H9 (cell line): ENCODE data around the gene ITGA2. TPM values are rescaled to one million over a fixed set of nuclear protein-coding genes. Genes with fewer than 3 reads are reported as not detected.

Experiments
- DNase-seq: peaks from one replicate; pipeline ENCODE4 v3.0.0-alpha.2; 2017
- H2AFZ ChIP-seq: one replicate; pipeline ENCODE4 v1.6.1; 2013; ENCODE audit warnings: mild to moderate bottlenecking, low read length, control low read depth, moderate library complexity
- H2AK5ac ChIP-seq: 2 replicates; pipeline ENCODE4 v1.6.1; 2013; ENCODE audit warnings: low read length, control low read depth, mixed read lengths; ENCODE audit not compliant: insufficient read length
- H2BK120ac ChIP-seq: one replicate; pipeline ENCODE4 v1.6.1; 2013; ENCODE audit warnings: low read depth, mild to moderate bottlenecking, low read length, control low read depth, inconsistent platforms; ENCODE audit not compliant: poor library complexity, severe bottlenecking
- H2BK12ac ChIP-seq: 2 replicates; pipeline ENCODE4 v1.6.1; 2013; ENCODE audit warnings: low read length, control low read depth, mixed read lengths, low read depth; ENCODE audit not compliant: insufficient read length
- H2BK15ac ChIP-seq: 2 replicates; pipeline ENCODE4 v1.6.1; 2013; ENCODE audit warnings: low read depth, low read length, control low read depth
- H2BK20ac ChIP-seq: one replicate; pipeline ENCODE4 v1.6.1; 2013; ENCODE audit warnings: low read depth, mild to moderate bottlenecking, low read length, control low read depth, inconsistent platforms; ENCODE audit not compliant: poor library complexity, severe bottlenecking
- H2BK5ac ChIP-seq: 2 replicates; pipeline ENCODE4 v1.6.1; 2013; ENCODE audit warnings: low read length, control low read depth, mixed read lengths; ENCODE audit not compliant: insufficient read length
- H3K14ac ChIP-seq: 2 replicates; pipeline ENCODE4 v1.6.1; 2013; ENCODE audit warnings: low read length, control low read depth; ENCODE audit not compliant: insufficient read depth
- H3K18ac ChIP-seq: 2 replicates; pipeline ENCODE4 v1.6.1; 2013; ENCODE audit warnings: low read depth, mild to moderate bottlenecking, mixed read lengths, low read length, control low read depth; ENCODE audit not compliant: insufficient read length
- H3K23ac ChIP-seq: 2 replicates; pipeline ENCODE4 v1.6.1; 2013; ENCODE audit warnings: low read length, control low read depth, mixed read lengths, low read depth; ENCODE audit not compliant: insufficient read length
- H3K23me2 ChIP-seq: 2 replicates; pipeline ENCODE4 v1.6.1; 2013; ENCODE audit warnings: low read depth, mild to moderate bottlenecking, mixed read lengths, low read length, control low read depth; ENCODE audit not compliant: insufficient read length, poor library complexity, severe bottlenecking
- H3K27ac ChIP-seq: 2 replicates; pipeline ENCODE4 v1.5.1; 2013; ENCODE audit warnings: low read length, control low read depth, mixed read lengths, low read depth; ENCODE audit not compliant: insufficient read length
- H3K27me3 ChIP-seq: 2 replicates; pipeline ENCODE4 v1.6.1; 2013; ENCODE audit warnings: low read length, control low read depth, inconsistent platforms; ENCODE audit not compliant: insufficient read depth
- H3K4ac ChIP-seq: 2 replicates; pipeline ENCODE4 v1.6.1; 2013; ENCODE audit warnings: low read depth, mild to moderate bottlenecking, control low read depth, inconsistent platforms, low read length, moderate library complexity
- H3K4me1 ChIP-seq: 2 replicates; pipeline ENCODE4 v1.6.1; 2013; ENCODE audit warnings: low read length, control low read depth, inconsistent platforms; ENCODE audit not compliant: insufficient read depth
- H3K4me2 ChIP-seq: 2 replicates; pipeline ENCODE4 v1.6.1; 2013; ENCODE audit warnings: low read length, control low read depth, mixed read lengths; ENCODE audit not compliant: insufficient read length, insufficient read depth
- H3K56ac ChIP-seq: 2 replicates; pipeline ENCODE4 v1.6.1; 2013; ENCODE audit warnings: low read depth, mild to moderate bottlenecking, mixed read lengths, low read length, control low read depth; ENCODE audit not compliant: insufficient read length
- H3K79me1 ChIP-seq: 2 replicates; pipeline ENCODE4 v1.6.1; 2013; ENCODE audit warnings: low read depth, mild to moderate bottlenecking, moderate library complexity, low read length, control low read depth, inconsistent platforms; ENCODE audit not compliant: insufficient read depth, poor library complexity, severe bottlenecking
- H3K79me2 ChIP-seq: 2 replicates; pipeline ENCODE4 v1.6.1; 2013; ENCODE audit warnings: low read length, control low read depth, inconsistent platforms; ENCODE audit not compliant: insufficient read depth
- H3K9ac ChIP-seq: 2 replicates; pipeline ENCODE4 v1.6.1; 2013; ENCODE audit warnings: low read length, control low read depth, mixed read lengths; ENCODE audit not compliant: insufficient read length; ENCODE audit errors: extremely low read depth
- H3K9me3 ChIP-seq: one replicate; pipeline ENCODE4 v1.6.1; 2013; ENCODE audit warnings: low read depth, low read length, inconsistent platforms; ENCODE audit not compliant: control insufficient read depth
- H3T11ph ChIP-seq: one replicate; pipeline ENCODE4 v1.6.1; 2013; ENCODE audit warnings: mild to moderate bottlenecking, low read length, control low read depth, inconsistent platforms
- H4K20me1 ChIP-seq: one replicate; pipeline ENCODE4 v1.6.1; 2013; ENCODE audit not compliant: control insufficient read depth, insufficient read length, insufficient read depth
- H4K5ac ChIP-seq: 2 replicates; pipeline ENCODE4 v1.6.1; 2013; ENCODE audit warnings: low read depth, mild to moderate bottlenecking, mixed read lengths, low read length, control low read depth; ENCODE audit not compliant: insufficient read length
- H4K8ac ChIP-seq: replicated peaks from 2 replicates; pipeline ENCODE4 v1.6.1; 2013; ENCODE audit warnings: low read length, control low read depth, mixed read lengths, low read depth; ENCODE audit not compliant: insufficient read length
- H4K91ac ChIP-seq: 2 replicates; pipeline ENCODE4 v1.6.1; 2013; ENCODE audit warnings: low read depth, mild to moderate bottlenecking, moderate library complexity, mixed read lengths, low read length, control low read depth; ENCODE audit not compliant: insufficient read length
- H3K27ac Mint-ChIP-seq, 3 experiments: 2 replicates in 2 of 3; 3 replicates in 1 of 3; pipeline ENCODE4 v1.8.0; 2020 to 2021; ENCODE audit warnings: mixed read lengths in 3 of 3, mild to moderate bottlenecking in 1 of 3, moderate library complexity in 1 of 3
- H3K27me3 Mint-ChIP-seq: 2 replicates; pipeline ENCODE4 v1.8.0; 2021; ENCODE audit warnings: low read depth, mild to moderate bottlenecking, moderate library complexity, mixed read lengths
- H3K36me3 Mint-ChIP-seq, 3 experiments: 2 replicates in 2 of 3; 3 replicates in 1 of 3; pipeline ENCODE4 v1.8.0; 2020 to 2021; ENCODE audit warnings: low read depth in 3 of 3, mixed read lengths in 3 of 3; ENCODE audit not compliant: insufficient read depth in 1 of 3
- H3K4me1 Mint-ChIP-seq, 2 experiments: 2 replicates each; pipeline ENCODE4 v1.8.0; 2020; ENCODE audit warnings: mixed read lengths in 2 of 2
- H3K4me3 Mint-ChIP-seq, 2 experiments: 2 replicates in 1 of 2; 3 replicates in 1 of 2; pipeline ENCODE4 v1.8.0; 2020 to 2021; ENCODE audit warnings: mild to moderate bottlenecking in 2 of 2, mixed read lengths in 2 of 2, moderate library complexity in 1 of 2
- H3K9me3 Mint-ChIP-seq, 2 experiments: 2 replicates in 1 of 2; 3 replicates in 1 of 2; pipeline ENCODE4 v1.8.0; 2020; ENCODE audit warnings: mild to moderate bottlenecking in 2 of 2, mixed read lengths in 2 of 2, moderate library complexity in 1 of 2
- WGBS: extraction: QIAGEN DNeasy Blood & Tissue Kit; methylation state at CpG from one replicate; pipeline ENCODE4 v1.1.7; 2013; ENCODE audit warnings: missing lambda C conversion rate, low lambda C conversion rate, mixed read lengths; ENCODE audit not compliant: insufficient read length; ENCODE audit errors: extremely low coverage; 5-methylcytosine and 5-hydroxymethylcytosine counted together
- total RNA-seq: library from RNA; stranded (reverse); gene quantifications from 2 replicates; pipeline ENCODE4 v1.2.1, GENCODE V29; 2021
- TF ChIP-seq, protein P1 (sequence below): fragments of 200-600 bp; sonication (generic); conservative IDR thresholded peaks from 3 replicates; pipeline ENCODE4 v1.8.0; 2021; ENCODE audit warnings: antibody characterized with exemption, mild to moderate bottlenecking

Gene ITGA2
- total RNA-seq, 1 experiment from 2014 or later, result 3.0 TPM

DNA sequence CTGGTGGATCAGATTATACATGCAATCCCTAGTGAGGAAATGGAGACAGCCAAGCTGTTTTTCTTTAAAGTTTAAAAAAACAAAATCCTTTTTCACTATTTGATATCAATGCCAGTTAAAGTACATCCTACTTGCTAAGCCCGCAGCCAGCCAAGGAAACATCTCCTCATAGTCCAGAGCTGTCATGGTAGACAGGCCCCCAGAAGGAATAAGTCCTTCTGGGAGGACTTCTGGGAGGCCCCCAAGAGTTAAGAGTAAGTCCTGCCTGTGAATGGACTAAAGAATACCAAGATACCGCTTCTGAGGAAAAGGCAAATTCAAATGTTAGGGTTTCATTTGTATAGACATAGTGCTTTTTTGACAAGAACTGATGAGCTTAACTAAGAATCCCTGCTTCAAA, 82.1 kb downstream of the ITGA2 start:
- H2BK120ac ChIP-seq, result no peak overlapping the region
- Mint-ChIP-seq H3K4me1 (no peaks in the 10 kb centered on the region), H3K27me3 (no peaks in the 10 kb centered on the region), H3K36me3 (peaks cover 0 to 6% (median 0%) of the 10 kb centered on the region in 3 experiments; a peak in 1 of 7 replicates), H3K27ac (no peak overlapping the region; a peak in 1 of 7 replicates), H3K4me3 (no peak overlapping the region), H3K9me3 (no peaks in the 10 kb centered on the region)
- H2BK5ac ChIP-seq, result no peak overlapping the region
- H3K9me3 ChIP-seq, result no peaks in the 10 kb centered on the region
- H3K23ac ChIP-seq, result no peak overlapping the region
- no peaks in the 10 kb centered on the region for H3K79me1 ChIP-seq
- no peak overlapping the region for H3K4ac ChIP-seq
- H4K91ac ChIP-seq, result no peak overlapping the region
- no peaks in the 10 kb centered on the region for H3K4me1 ChIP-seq
- H3K9ac ChIP-seq, result no peak overlapping the region
- no peak overlapping the region for H4K5ac ChIP-seq
- no peak overlapping the region for H2BK20ac ChIP-seq
- H3K23me2 ChIP-seq, result no peaks in the 10 kb centered on the region
- no peak overlapping the region for H2AK5ac ChIP-seq
- DNase-seq, result no peak
- no peak overlapping the region for H3K18ac ChIP-seq
- H2BK12ac ChIP-seq, result no peak overlapping the region
- H4K8ac ChIP-seq, result no peak overlapping the region
- H3K27me3 ChIP-seq, result no peaks in the 10 kb centered on the region
- H4K20me1 ChIP-seq, result no peaks in the 10 kb centered on the region
- no peak overlapping the region for H2AFZ ChIP-seq
- H3T11ph ChIP-seq, result no peak overlapping the region
- no CpG with 5 or more reads among the region's 2 CpGs for WGBS
- no peaks in the 10 kb centered on the region for H3K79me2 ChIP-seq
- no peak overlapping the region for H3K27ac ChIP-seq
- H3K14ac ChIP-seq, result no peak overlapping the region
- H3K56ac ChIP-seq, result no peak overlapping the region
- TF ChIP-seq, protein P1, sequence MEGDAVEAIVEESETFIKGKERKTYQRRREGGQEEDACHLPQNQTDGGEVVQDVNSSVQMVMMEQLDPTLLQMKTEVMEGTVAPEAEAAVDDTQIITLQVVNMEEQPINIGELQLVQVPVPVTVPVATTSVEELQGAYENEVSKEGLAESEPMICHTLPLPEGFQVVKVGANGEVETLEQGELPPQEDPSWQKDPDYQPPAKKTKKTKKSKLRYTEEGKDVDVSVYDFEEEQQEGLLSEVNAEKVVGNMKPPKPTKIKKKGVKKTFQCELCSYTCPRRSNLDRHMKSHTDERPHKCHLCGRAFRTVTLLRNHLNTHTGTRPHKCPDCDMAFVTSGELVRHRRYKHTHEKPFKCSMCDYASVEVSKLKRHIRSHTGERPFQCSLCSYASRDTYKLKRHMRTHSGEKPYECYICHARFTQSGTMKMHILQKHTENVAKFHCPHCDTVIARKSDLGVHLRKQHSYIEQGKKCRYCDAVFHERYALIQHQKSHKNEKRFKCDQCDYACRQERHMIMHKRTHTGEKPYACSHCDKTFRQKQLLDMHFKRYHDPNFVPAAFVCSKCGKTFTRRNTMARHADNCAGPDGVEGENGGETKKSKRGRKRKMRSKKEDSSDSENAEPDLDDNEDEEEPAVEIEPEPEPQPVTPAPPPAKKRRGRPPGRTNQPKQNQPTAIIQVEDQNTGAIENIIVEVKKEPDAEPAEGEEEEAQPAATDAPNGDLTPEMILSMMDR, result no peak
- no peak overlapping the region for H3K4me2 ChIP-seq
- H2BK15ac ChIP-seq, result no peak overlapping the region
